IMR-90 (cell line): ENCODE results near the gene TMEM35B. TPM values are rescaled to one million over a fixed set of nuclear protein-coding genes. Genes with fewer than 3 reads are reported as not detected.
"Not testable (repeated sequence)": the region's sequence is repeated elsewhere in the genome, so short reads cannot be mapped to it uniquely, and the experiment has no call there.

Experiments
- ATAC-seq: fragments of 200-7000 bp; cut with Tn5 transposase; 2 replicates; pipeline ENCODE4 v1.9.1; 2020; ENCODE audit warnings: low read depth, mild to moderate bottlenecking, moderate library complexity
- BruUV-seq: library from RNA; stranded (reverse); fragments of 400-500 nt; replicated peaks from 2 replicates; lab custom pipeline; 2021; lab: Mats Ljungman, UMichigan
- CTCF ChIA-PET: fragments of 300-600 bp; formaldehyde crosslinking; extraction: SDS; loops from one replicate; lab custom pipeline; 2021; ENCODE audit warnings: antibody characterized with exemption; lab: Yijun Ruan, JAX
- POLR2A ChIA-PET: fragments of 300-600 bp; sonication (Branson Sonifier 250); formaldehyde crosslinking; loops from one replicate; lab custom pipeline; 2022; ENCODE audit warnings: antibody characterized with exemption; ENCODE audit not compliant: unreplicated experiment; lab: Charles Lee
- DNase-seq: peaks from one replicate; pipeline ENCODE4 v3.0.0; 2013
- H2AFZ ChIP-seq: replicated peaks from 2 replicates; pipeline ENCODE3; 2013; ENCODE audit warnings: low read length, mild to moderate bottlenecking; ENCODE audit not compliant: poor library complexity
- H2AK5ac ChIP-seq: 2 replicates; pipeline ENCODE4 v1.6.1; 2013; ENCODE audit warnings: low read depth, low read length, inconsistent platforms
- H2AK9ac ChIP-seq: replicated peaks from 2 replicates; pipeline ENCODE3; 2013; ENCODE audit warnings: mild to moderate bottlenecking, low read depth, low read length, moderate library complexity; ENCODE audit not compliant: poor library complexity
- H2BK120ac ChIP-seq: 2 replicates; pipeline ENCODE4 v1.6.1; 2013; ENCODE audit warnings: low read depth, low read length, inconsistent platforms
- H2BK15ac ChIP-seq: 3 replicates; pipeline ENCODE4 v1.6.1; 2013; ENCODE audit warnings: low read depth, low read length, inconsistent platforms
- H2BK20ac ChIP-seq: 2 replicates; pipeline ENCODE4 v1.6.1; 2013; ENCODE audit warnings: low read depth, mild to moderate bottlenecking, inconsistent platforms, low read length, moderate library complexity
- H2BK5ac ChIP-seq: 2 replicates; pipeline ENCODE4 v1.6.1; 2013; ENCODE audit warnings: mild to moderate bottlenecking, low read depth, low read length, inconsistent platforms; ENCODE audit not compliant: poor library complexity, severe bottlenecking
- H3K14ac ChIP-seq: replicated peaks from 2 replicates; pipeline ENCODE4 v1.6.1; 2013; ENCODE audit warnings: low read depth, low read length, inconsistent platforms
- H3K18ac ChIP-seq: 2 replicates; pipeline ENCODE4 v1.6.1; 2013; ENCODE audit warnings: low read depth, low read length, control low read depth
- H3K23ac ChIP-seq: 2 replicates; pipeline ENCODE4 v1.6.1; 2013; ENCODE audit warnings: low read depth, low read length, inconsistent platforms
- H3K27ac ChIP-seq: 2 replicates; pipeline ENCODE4 v1.5.1; 2013; ENCODE audit warnings: mild to moderate bottlenecking, control low read depth, low read length; ENCODE audit not compliant: insufficient read depth
- H3K27me3 ChIP-seq: 2 replicates; pipeline ENCODE4 v1.6.1; 2013; ENCODE audit warnings: low read length; ENCODE audit not compliant: control insufficient read depth, insufficient read depth
- H3K36me3 ChIP-seq: 2 replicates; pipeline ENCODE4 v1.6.1; 2013; ENCODE audit warnings: low read length, mixed read lengths; ENCODE audit not compliant: control insufficient read depth, insufficient read depth
- H3K4ac ChIP-seq: 2 replicates; pipeline ENCODE4 v1.6.1; 2013; ENCODE audit warnings: low read depth, low read length, inconsistent platforms
- H3K4me1 ChIP-seq: 2 replicates; pipeline ENCODE4 v1.6.1; 2013; ENCODE audit warnings: low read length, mixed read lengths; ENCODE audit not compliant: control insufficient read depth, insufficient read depth
- H3K4me2 ChIP-seq: 2 replicates; pipeline ENCODE4 v1.6.1; 2013; ENCODE audit warnings: low read depth, mild to moderate bottlenecking, control low read depth, low read length, moderate library complexity
- H3K4me3 ChIP-seq: 2 replicates; pipeline ENCODE4 v1.5.1; 2013; ENCODE audit warnings: low read depth, mild to moderate bottlenecking, control low read depth, low read length, moderate library complexity; ENCODE audit not compliant: insufficient read depth
- H3K56ac ChIP-seq: 2 replicates; pipeline ENCODE4 v1.6.1; 2013; ENCODE audit warnings: low read length, inconsistent platforms; ENCODE audit not compliant: insufficient read depth; ENCODE audit errors: extremely low read depth
- H3K79me1 ChIP-seq, 2 experiments: 2 replicates each; pipeline ENCODE4 v1.6.1; 2013; ENCODE audit warnings: low read length in 2 of 2, inconsistent platforms in 1 of 2, low read depth in 1 of 2
- H3K9ac ChIP-seq: 2 replicates; pipeline ENCODE4 v1.6.1; 2013; ENCODE audit warnings: low read depth, low read length, control low read depth
- H3K9me1 ChIP-seq: 2 replicates; pipeline ENCODE4 v1.6.1; 2013; ENCODE audit warnings: low read length, inconsistent platforms; ENCODE audit not compliant: insufficient read depth
- H3K9me3 ChIP-seq: 2 replicates; pipeline ENCODE4 v1.6.1; 2013; ENCODE audit warnings: low read length; ENCODE audit not compliant: control insufficient read depth, insufficient read depth
- H4K20me1 ChIP-seq: 2 replicates; pipeline ENCODE4 v1.6.1; 2013; ENCODE audit warnings: low read length, inconsistent platforms; ENCODE audit not compliant: insufficient read depth
- H4K5ac ChIP-seq: 2 replicates; pipeline ENCODE4 v1.6.1; 2013; ENCODE audit warnings: mild to moderate bottlenecking, low read depth, low read length, control low read depth
- H4K8ac ChIP-seq, 2 experiments: 2 replicates each; pipeline ENCODE4 v1.6.1; 2013; ENCODE audit warnings: low read depth in 2 of 2, low read length in 2 of 2, control low read depth in 1 of 2, inconsistent platforms in 1 of 2
- H4K91ac ChIP-seq: 2 replicates; pipeline ENCODE4 v1.6.1; 2013; ENCODE audit warnings: low read depth, low read length, inconsistent platforms; ENCODE audit not compliant: insufficient read depth
- BHLHE40 ChIP-seq: fragments of 150-350 bp; IDR thresholded peaks from 2 replicates; pipeline ENCODE4 v1.6.1; 2016; ENCODE audit warnings: mild to moderate bottlenecking, low read depth, low read length
- CTCF ChIP-seq: conservative IDR thresholded peaks from 2 replicates; pipeline ENCODE4 v1.5.1; 2012; ENCODE audit warnings: mild to moderate bottlenecking, low read depth, low read length, improper control_type of control experiment
- MAZ ChIP-seq: IDR thresholded peaks from 2 replicates; pipeline ENCODE4 v1.6.1; 2012; ENCODE audit warnings: low read depth, mild to moderate bottlenecking, low read length, improper control_type of control experiment, moderate library complexity, borderline replicate concordance
- MXI1 ChIP-seq: IDR thresholded peaks from 2 replicates; pipeline ENCODE4 v1.6.1; 2012; ENCODE audit warnings: low read depth, mild to moderate bottlenecking, low read length, moderate library complexity, borderline replicate concordance
- NFE2L2 ChIP-seq: fragments of 150-350 bp; IDR thresholded peaks from 2 replicates; pipeline ENCODE4 v1.6.1; 2016; ENCODE audit warnings: low read depth, mild to moderate bottlenecking, low read length
- WGBS, 2 experiments: methylation state at CpG; one replicate each; pipeline versions ENCODE4 v1.1.5 to v1.1.7; 2013; ENCODE audit warnings: missing lambda C conversion rate in 2 of 2; ENCODE audit not compliant: insufficient read length in 1 of 2; ENCODE audit errors: extremely low coverage in 2 of 2; 5-methylcytosine and 5-hydroxymethylcytosine counted together
- dilution Hi-C: fragments of 300-500 bp; cut with HindIII; formaldehyde crosslinking; loops from one replicate; pipeline ENCODE4 v1.14.3; 2018; ENCODE audit warnings: low sequenced_read_pairs; ENCODE audit not compliant: unreplicated experiment
- in situ Hi-C: fragments of 300-500 bp; cut with MboI; formaldehyde crosslinking; loops from 3 replicates; pipeline ENCODE4 v1.14.3; 2019; ENCODE audit warnings: low sequenced_read_pairs, inconsistent platforms, mixed read lengths
- intact Hi-C: fragments of 100-400 bp; cut with micrococcal nuclease; formaldehyde crosslinking; loops from 2 replicates; pipeline ENCODE4 v1.10.0; 2022
- polyA plus RNA-seq, 3 experiments: library from polyadenylated mRNA; depleted of rRNA; stranded (reverse); fragments of >200 nt; gene quantifications; 2 replicates each; pipeline ENCODE4 v1.2.3, GENCODE V29; 2012; ENCODE audit warnings: low replicate concordance in 1 of 3
- total RNA-seq: library from RNA; depleted of rRNA; stranded (reverse); fragments of >200 nt; gene quantifications from 2 replicates; pipeline ENCODE4 v1.2.3, GENCODE V29; 2012

TMEM35B gene
- total and polyA plus RNA-seq, 2 of the 4 experiments (the other 2 are of a cell fraction), result 19.7 to 20.4 TPM

GRCh38 chr1:34970220-34970735, 14.9 kb downstream of the TMEM35B start:
- Histone ChIP-seq H2BK15ac (no peak overlapping the region), H3K56ac (no peak overlapping the region), H3K23ac (no peak overlapping the region), H3K18ac (no peak overlapping the region), H3K27me3 (no peaks in the 10 kb centered on the region; the same call in 1 of the 2 replicates), H3K9me3 (peaks cover 4% of the 10 kb centered on the region; the same call in 1 of the 2 replicates), H2BK20ac (no peak overlapping the region), H3K79me1 (no peaks in the 10 kb centered on the region), H3K4me3 (no peak overlapping the region), H2AK9ac (no peak overlapping the region), H4K8ac (no peak overlapping the region), H4K5ac (no peak overlapping the region), H3K9ac (no peak overlapping the region), H3K36me3 (no peaks in the 10 kb centered on the region), H2BK120ac (no peak overlapping the region), H3K27ac (no peak overlapping the region), H4K20me1 (no peaks in the 10 kb centered on the region), H3K4me2 (no peak overlapping the region), H2AFZ (no peak overlapping the region), H4K91ac (no peak overlapping the region), H3K9me1 (no peaks in the 10 kb centered on the region), H3K14ac (no peak overlapping the region), H2BK5ac (no peak overlapping the region), H3K4ac (no peak overlapping the region), H3K4me1 (no peaks in the 10 kb centered on the region), H2AK5ac (no peak overlapping the region)
- ATAC-seq (no peak), DNase-seq (no peak)
- intact Hi-C loops (no loop called here), in situ Hi-C loops (no loop called here), dilution Hi-C loops (no loop called here)
- WGBS, 2 experiments, result no CpG with 5 or more reads among the region's 5 CpGs
- ChIA-PET CTCF (no interaction called here), POLR2A (no interaction called here)
- TF ChIP-seq BHLHE40 (no peak), MXI1 (no peak), NFE2L2 (no peak), CTCF (no peak), MAZ (no peak)
- BruUV-seq, result no TSS peak

- H3K18ac ChIP-seq, BruUV-seq, H4K5ac ChIP-seq, H3K14ac ChIP-seq, POLR2A ChIA-PET, H3K23ac ChIP-seq, H3K79me1 ChIP-seq, H3K27me3 ChIP-seq, intact Hi-C loops, H2AK5ac ChIP-seq, H2BK20ac ChIP-seq, H2BK5ac ChIP-seq, H3K4ac ChIP-seq, H2AK9ac ChIP-seq, H3K56ac ChIP-seq, H3K9ac ChIP-seq, H4K20me1 ChIP-seq, H4K8ac ChIP-seq, CTCF ChIA-PET, H3K9me3 ChIP-seq, H4K91ac ChIP-seq, H3K9me1 ChIP-seq, H3K4me2 ChIP-seq, H3K4me1 ChIP-seq, H2AFZ ChIP-seq, H3K4me3 ChIP-seq, ATAC-seq, H3K27ac ChIP-seq, in situ Hi-C loops, H2BK15ac ChIP-seq, H3K36me3 ChIP-seq, DNase-seq, dilution Hi-C loops, H2BK120ac ChIP-seq: not testable (repeated sequence)
- no CpG with 5 or more reads among the region's 3 CpGs for WGBS, 2 experiments
These were observed 16.9 kb downstream of the TMEM35B start for GRCh38 chr1:34968297-34968696.
